Measurements from ENCODE around the gene CAMKV.

The CAMKV gene

GRCh38 chr3:49877716-49878115, 8.0 kb upstream of the CAMKV start (continued):
- no peak for TF ChIP-seq ISL1 (CRISPR knock-in tag; IDR thresholded peaks at IDR 0.05)
- no peak for TF ChIP-seq BACH2 (CRISPR knock-in tag; IDR thresholded peaks at IDR 0.05; ENCODE audit: borderline replicate concordance)
- no peak for TF ChIP-seq CREB5 (CRISPR knock-in tag; IDR thresholded peaks at IDR 0.05; ENCODE audit: low read depth)
- no peak for TF ChIP-seq GLIS3 (CRISPR knock-in tag; IDR thresholded peaks at IDR 0.05)
- no peak for TF ChIP-seq ZNF8 (CRISPR knock-in tag; IDR thresholded peaks at IDR 0.05)

GRCh38 chr3:49876567-49876966, 6.9 kb upstream of the CAMKV start:
- no peak for ATAC-seq
- TF ChIP-seq CREB5 (CRISPR knock-in tag; IDR thresholded peaks at IDR 0.05; ENCODE audit: low read depth), result no peak
- no peak for TF ChIP-seq ESRRG (CRISPR knock-in tag; IDR thresholded peaks at IDR 0.05)
- no peak for TF ChIP-seq PATZ1 (CRISPR knock-in tag; IDR thresholded peaks at IDR 0.05; ENCODE audit: borderline replicate concordance)
- TF ChIP-seq ZFP30 (CRISPR knock-in tag; IDR thresholded peaks at IDR 0.05), result no peak
- TF ChIP-seq CSRNP3 (CRISPR knock-in tag; IDR thresholded peaks at IDR 0.05), result no peak
- no peak for TF ChIP-seq GLIS3 (CRISPR knock-in tag; IDR thresholded peaks at IDR 0.05)
- TF ChIP-seq ISL1 (CRISPR knock-in tag; IDR thresholded peaks at IDR 0.05), result no peak
- TF ChIP-seq TSHZ2 (CRISPR knock-in tag; IDR thresholded peaks at IDR 0.05), result no peak
- no peak for TF ChIP-seq PPARA (CRISPR knock-in tag; IDR thresholded peaks at IDR 0.05; ENCODE audit: borderline replicate concordance)
- TF ChIP-seq ZFP3 (CRISPR knock-in tag; IDR thresholded peaks at IDR 0.05), result no peak
- TF ChIP-seq ZC3H10 (CRISPR knock-in tag; IDR thresholded peaks at IDR 0.05), result no peak
- no peak for TF ChIP-seq SNAI2 (CRISPR knock-in tag; IDR thresholded peaks at IDR 0.05)
- no peak for TF ChIP-seq ZNF70 (CRISPR knock-in tag; IDR thresholded peaks at IDR 0.05)
- TF ChIP-seq ARNTL (CRISPR knock-in tag; IDR thresholded peaks at IDR 0.05; ENCODE audit: borderline replicate concordance, low read depth), result no peak
- TF ChIP-seq ZNF8 (CRISPR knock-in tag; IDR thresholded peaks at IDR 0.05), result no peak

- TF ChIP-seq CSRNP3 (CRISPR knock-in tag; IDR thresholded peaks at IDR 0.05), result no peak
- TF ChIP-seq ZFP3 (CRISPR knock-in tag; IDR thresholded peaks at IDR 0.05), result no peak
- no peak for TF ChIP-seq GLIS3 (CRISPR knock-in tag; IDR thresholded peaks at IDR 0.05)
- no peak for TF ChIP-seq ISL1 (CRISPR knock-in tag; IDR thresholded peaks at IDR 0.05)
- TF ChIP-seq ZNF565 (CRISPR knock-in tag; conservative IDR thresholded peaks at IDR 0.05; ENCODE audit: low read depth), result no peak
- TF ChIP-seq ZFP30 (CRISPR knock-in tag; IDR thresholded peaks at IDR 0.05), result no peak
- TF ChIP-seq PPARA (CRISPR knock-in tag; IDR thresholded peaks at IDR 0.05; ENCODE audit: borderline replicate concordance), result no peak
- no peak for TF ChIP-seq ZNF70 (CRISPR knock-in tag; IDR thresholded peaks at IDR 0.05)
- no peak for TF ChIP-seq SNAI2 (CRISPR knock-in tag; IDR thresholded peaks at IDR 0.05)
- TF ChIP-seq CSDC2 (CRISPR knock-in tag; IDR thresholded peaks at IDR 0.05), result no peak
- no peak for ATAC-seq
Measured at GRCh38 chr3:49873623-49874022, 3.9 kb upstream of the CAMKV start.
